GM12874 (cell line): ENCODE results near the gene CEP104.

Source experiments
- TF ChIP-seq, protein P1 (sequence below): IDR thresholded peaks from 2 replicates; pipeline ENCODE4 v1.5.1; 2011; ENCODE audit warnings: low read depth, mild to moderate bottlenecking, control low read depth, low read length, moderate library complexity; ENCODE audit not compliant: insufficient read depth

Gene CEP104

DNA sequence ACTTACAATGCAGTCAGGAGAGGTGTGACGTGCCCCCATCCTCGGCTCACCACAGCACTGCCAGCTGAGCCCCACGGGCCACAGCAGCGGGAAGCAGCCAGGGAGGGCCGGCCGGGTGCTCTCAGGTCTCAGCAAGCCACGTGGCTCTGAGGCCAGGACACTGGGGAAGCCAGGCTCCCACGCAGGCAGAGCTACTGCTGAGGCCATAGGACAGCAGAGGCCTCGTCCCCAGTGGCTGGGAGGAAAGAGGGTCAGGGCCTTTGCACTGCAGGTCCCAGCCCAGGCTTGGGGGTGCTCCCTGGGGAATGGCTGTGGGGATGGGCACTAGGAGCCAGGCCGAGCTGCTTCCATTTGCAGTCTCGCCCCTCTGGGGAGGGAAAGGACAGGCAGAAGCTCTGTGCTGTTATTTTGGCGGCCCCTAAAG lies 66.5 kb downstream of the CEP104 start:
- TF ChIP-seq, protein P1, sequence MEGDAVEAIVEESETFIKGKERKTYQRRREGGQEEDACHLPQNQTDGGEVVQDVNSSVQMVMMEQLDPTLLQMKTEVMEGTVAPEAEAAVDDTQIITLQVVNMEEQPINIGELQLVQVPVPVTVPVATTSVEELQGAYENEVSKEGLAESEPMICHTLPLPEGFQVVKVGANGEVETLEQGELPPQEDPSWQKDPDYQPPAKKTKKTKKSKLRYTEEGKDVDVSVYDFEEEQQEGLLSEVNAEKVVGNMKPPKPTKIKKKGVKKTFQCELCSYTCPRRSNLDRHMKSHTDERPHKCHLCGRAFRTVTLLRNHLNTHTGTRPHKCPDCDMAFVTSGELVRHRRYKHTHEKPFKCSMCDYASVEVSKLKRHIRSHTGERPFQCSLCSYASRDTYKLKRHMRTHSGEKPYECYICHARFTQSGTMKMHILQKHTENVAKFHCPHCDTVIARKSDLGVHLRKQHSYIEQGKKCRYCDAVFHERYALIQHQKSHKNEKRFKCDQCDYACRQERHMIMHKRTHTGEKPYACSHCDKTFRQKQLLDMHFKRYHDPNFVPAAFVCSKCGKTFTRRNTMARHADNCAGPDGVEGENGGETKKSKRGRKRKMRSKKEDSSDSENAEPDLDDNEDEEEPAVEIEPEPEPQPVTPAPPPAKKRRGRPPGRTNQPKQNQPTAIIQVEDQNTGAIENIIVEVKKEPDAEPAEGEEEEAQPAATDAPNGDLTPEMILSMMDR = no peak

DNA sequence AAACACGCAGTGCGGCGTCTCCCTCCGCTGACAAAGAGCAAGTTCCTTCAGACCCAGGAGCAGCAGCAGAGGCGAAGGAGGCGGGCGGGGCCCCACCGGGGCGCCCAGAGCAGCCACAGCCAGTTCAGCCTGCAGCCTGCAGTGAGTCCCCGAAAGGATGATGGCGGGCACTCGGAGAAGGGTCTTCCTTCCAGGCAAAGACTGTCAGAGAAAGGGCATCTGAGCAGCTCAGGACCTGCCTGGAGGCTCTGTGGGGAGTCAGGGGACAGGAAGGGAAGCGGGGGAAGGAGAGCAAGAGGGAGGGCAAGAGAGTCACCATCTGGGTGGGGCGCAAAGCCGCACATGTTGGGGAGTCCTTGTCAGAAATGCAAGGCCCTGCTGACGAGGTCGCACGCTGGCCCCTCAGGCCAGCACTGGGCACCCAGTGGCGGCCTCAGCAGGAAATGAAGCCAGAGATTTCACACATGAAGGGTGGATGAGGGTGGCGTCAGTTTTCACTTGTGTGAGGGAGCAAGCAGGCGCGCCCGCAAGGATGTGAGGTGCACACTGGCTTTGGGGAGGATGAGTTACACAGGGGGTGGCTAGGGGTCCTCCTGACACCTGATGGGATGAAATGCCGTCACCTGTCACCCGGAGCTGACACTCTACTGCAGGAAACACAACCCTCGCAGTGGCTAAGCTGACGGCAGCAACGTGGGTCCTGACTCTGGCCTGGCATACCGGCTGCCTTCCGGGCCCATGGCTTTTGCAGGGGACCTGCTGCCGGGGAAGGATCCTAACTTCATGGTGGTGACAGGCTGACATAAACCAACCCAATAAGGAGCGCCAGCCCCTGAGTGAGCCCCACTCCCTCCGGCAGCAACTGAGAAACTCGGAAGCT lies 67.3 kb downstream of the CEP104 start:
- TF ChIP-seq, protein P1 = no peak

DNA sequence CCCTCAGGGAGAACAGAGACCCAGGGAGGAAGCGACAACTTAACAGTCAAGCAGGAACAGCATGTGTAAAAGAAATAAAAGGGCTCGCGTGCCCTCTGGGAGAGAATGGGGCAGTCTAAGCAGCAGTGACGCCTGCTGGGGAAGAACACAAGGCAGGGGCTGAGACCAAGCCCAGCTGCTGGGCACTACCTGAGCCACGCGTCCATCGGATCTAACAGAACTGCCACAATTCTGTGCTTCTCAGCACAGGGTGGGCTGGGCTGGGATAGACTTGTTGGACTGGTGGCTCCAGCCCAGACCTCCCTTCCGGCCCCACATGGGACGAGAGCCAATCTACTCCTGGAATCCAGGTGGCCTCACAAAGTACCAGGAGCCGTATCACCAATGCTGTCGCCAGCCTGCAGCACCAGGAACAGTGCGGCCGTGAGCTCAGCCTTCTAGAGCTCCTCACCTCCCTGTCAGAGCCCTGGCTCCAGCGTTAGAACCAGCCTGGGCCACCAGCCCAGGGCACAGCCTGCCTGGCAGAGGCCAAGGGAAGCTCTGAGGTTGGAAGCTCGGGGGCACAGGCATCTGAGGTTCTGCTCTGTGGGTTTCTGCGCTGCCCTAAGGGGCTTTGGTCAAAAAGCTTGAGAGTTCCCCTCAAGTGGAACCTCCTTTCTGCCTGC lies 68.1 kb downstream of the CEP104 start:
- TF ChIP-seq, protein P1 = no peak

DNA sequence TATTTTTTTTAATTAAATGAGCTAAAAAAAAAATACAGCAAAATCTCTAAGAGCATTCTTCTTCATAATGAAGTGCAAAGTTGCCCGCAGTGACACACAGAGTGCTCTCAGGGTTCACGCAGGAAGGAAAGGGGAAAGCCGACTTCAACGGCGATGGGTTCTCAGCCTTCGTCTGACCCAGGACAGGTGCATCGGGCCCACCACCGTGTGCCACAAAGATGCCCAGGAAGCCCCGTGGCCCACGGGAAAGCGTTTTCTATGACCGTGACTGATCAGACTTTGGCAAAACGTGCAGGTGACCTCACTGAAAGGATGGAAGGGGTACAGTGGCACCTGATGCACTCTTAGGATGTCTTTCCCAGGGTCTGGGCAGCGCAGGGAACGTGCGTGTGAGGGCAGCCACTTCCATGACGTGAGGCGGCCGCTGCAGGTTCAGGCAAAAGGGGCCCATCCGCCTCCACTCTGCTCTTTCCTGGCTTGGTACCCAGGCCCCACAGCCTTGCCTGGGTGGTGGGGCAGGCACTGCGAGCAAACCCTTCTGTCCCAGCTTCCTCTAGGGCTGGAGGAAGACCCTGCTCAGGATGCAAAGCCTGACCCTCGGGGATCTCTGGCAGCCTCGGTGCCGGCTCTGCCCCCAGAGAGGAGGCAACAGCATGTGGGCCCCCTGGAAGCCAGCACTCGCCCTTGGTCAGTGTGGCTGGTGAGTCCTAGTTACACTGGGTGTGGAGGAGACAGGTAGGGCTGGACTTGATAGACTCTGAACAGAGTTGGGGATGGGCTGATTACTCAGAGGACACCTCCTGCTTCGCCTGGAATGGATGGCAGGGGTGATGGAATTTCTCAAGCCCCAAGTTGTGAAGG lies 69.0 kb downstream of the CEP104 start:
- TF ChIP-seq, protein P1 = no peak

DNA sequence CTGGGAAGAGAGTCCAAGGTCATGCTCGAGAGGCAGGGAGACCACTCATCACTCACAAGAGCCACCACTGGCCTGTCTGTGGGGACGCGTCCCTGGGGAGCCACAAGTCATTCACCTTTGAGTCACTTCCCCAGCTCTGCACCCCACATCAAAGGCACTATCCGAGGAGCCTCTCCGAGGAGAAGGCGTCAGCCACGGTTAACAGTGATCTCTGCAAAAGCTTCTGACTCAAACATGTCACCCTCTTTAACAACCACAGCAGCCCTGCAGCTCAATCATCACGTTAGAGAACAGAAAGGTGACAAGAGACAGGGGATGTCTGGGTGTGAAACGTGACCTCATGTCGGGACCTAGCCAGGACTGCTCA lies 69.7 kb downstream of the CEP104 start:
- TF ChIP-seq, protein P1 = no peak

DNA sequence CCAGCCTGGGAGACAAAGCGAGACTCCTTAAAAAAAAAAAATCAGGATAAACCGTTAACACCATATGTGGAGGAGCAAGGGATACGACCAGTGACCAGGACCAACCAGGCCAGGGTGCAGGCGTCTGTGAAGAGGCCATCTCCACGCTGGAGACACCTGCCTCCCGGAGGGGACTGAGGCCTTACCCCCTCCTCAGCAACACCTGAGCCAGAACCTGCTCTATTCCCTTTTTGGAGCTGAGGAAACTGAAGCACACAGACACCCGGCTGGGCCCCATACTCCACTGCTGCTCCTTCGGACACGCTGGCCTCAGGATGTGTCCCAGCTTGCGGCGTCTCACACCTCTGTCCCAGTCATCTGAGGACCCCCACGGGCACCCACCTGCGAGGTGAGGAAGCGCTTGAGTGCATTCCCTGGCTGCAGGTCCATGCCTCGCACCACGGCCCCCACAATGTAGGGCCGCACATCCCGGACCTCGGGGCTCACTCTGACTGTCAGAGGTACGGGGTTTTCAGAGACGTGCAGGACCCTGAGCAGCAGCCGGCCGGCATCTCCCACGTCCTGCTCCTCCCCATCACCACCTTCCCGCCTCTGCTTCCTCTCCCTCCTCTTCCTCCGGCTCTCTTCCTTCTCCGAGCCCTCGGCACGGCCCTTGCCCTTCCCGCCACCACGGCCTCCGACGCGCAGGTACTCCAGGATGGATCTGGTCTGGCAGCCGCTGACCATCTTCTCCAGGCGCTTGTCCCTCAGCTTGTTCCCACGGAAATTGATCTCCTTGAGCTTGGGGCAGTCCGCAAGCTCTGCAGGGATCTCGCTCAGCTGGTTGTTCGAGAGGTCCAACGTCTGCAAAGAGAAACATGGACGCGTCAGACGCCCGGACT lies 70.3 kb downstream of the CEP104 start:
- TF ChIP-seq, protein P1 = no peak
